Temporal lobe (tissue), 1 donor: ENCODE results near the gene OR4K2. TPM values are rescaled to one million over a fixed set of nuclear protein-coding genes. Genes with fewer than 3 reads are reported as not detected.

Experiments
- total RNA-seq: library from RNA; depleted of rRNA; stranded (reverse); fragments of >200 nt; gene quantifications from one replicate; pipeline ENCODE4 v1.2.3, GENCODE V29; 2014

OR4K2 gene
- total RNA-seq, 1 donor from 2014 or later = not detected

Other genes starting within 250 kb of the OR4K2 start
- gene OR11H2, start 161.3 kb upstream of the OR4K2 start, total RNA-seq = not detected
- not detected for gene OR4Q3, start 131.6 kb upstream of the OR4K2 start, total RNA-seq
- not detected for gene OR4M1, start 101.6 kb upstream of the OR4K2 start, total RNA-seq
- gene OR4N2, start 71.4 kb upstream of the OR4K2 start, total RNA-seq = not detected
- gene OR4K5, start 45.5 kb downstream of the OR4K2 start, total RNA-seq = not detected
- not detected for gene OR4K1, start 55.8 kb downstream of the OR4K2 start, total RNA-seq
- gene OR4K15, start 100.4 kb downstream of the OR4K2 start, total RNA-seq = not detected
- not detected for gene OR4Q2, start 127.0 kb downstream of the OR4K2 start, total RNA-seq
- not detected for gene OR4K14, start 144.2 kb downstream of the OR4K2 start, total RNA-seq
- not detected for gene OR4K13, start 160.9 kb downstream of the OR4K2 start, total RNA-seq
- gene OR4L1, start 184.9 kb downstream of the OR4K2 start, total RNA-seq = not detected
- gene OR4K17, start 235.6 kb downstream of the OR4K2 start, total RNA-seq = not detected